AG09319 (cell line): ENCODE results near the gene CCDC74A.
"Not testable (repeated sequence)": the region's sequence is repeated elsewhere in the genome, so short reads cannot be mapped to it uniquely, and the experiment has no call there.

Experiments
- DNase-seq: peaks from one replicate; pipeline ENCODE4 v3.0.0-alpha.2; 2010; ENCODE audit warnings: low read depth; ENCODE audit errors: extremely low read depth
- TF ChIP-seq, protein P1 (sequence below): IDR thresholded peaks from 2 replicates; pipeline ENCODE4 v1.5.1; 2011; ENCODE audit warnings: low read depth, mild to moderate bottlenecking, inconsistent platforms, low read length, moderate library complexity

The CCDC74A gene

GRCh38 chr2:131527131-131528001 lies at the start of gene CCDC74A:
Gene CCDC74A (plus strand): TSS chr2:131527888. CDS start chr2:131527971, 83 bp downstream.
- peak; percentile 3 for DNase-seq

- not testable (repeated sequence) for DNase-seq
Observed at GRCh38 chr2:131478074-131478849, 49.4 kb upstream of the CCDC74A start.

GRCh38 chr2:131478850-131479461 lies 48.7 kb upstream of the CCDC74A start:
- not testable (repeated sequence) for DNase-seq

GRCh38 chr2:131480351-131480750 lies 47.3 kb upstream of the CCDC74A start:
- DNase-seq, result not testable (repeated sequence)

DNA sequence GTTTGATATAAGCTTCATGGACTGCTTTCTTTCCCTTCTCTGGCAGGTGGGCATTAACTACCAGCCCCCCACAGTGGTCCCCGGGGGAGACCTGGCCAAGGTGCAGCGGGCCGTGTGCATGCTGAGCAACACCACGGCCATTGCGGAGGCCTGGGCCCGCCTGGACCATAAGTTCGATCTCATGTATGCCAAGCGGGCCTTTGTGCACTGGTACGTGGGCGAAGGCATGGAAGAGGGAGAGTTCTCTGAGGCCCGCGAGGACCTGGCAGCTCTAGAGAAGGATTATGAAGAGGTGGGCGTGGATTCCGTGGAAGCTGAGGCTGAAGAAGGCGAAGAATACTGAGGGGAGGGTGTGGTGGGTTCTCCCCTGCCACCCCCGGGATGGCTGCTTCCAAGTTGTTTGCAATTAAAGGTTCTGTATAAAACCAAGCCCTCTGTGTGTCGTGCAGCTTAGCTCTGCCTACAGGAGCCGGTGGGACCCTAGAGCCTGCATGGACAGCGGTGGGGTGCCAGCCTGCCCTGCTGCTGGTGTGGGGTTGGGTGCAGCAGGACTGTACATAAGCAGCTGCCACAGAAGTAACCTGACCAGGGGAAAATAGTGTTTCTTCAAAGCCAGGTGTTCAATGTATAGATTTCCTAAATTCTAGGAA lies 45.1 kb upstream of the CCDC74A start:
- not testable (repeated sequence) for DNase-seq

- DNase-seq, result not testable (repeated sequence)
Observed at GRCh38 chr2:131483981-131484820, 43.5 kb upstream of the CCDC74A start.

GRCh38 chr2:131484906-131485460 lies 42.7 kb upstream of the CCDC74A start:
- not testable (repeated sequence) for DNase-seq

- not testable (repeated sequence) for DNase-seq
Observed at GRCh38 chr2:131486201-131486902, 41.3 kb upstream of the CCDC74A start.

GRCh38 chr2:131488306-131489205 lies 39.1 kb upstream of the CCDC74A start:
- no peak for DNase-seq
- TF ChIP-seq, protein P1, sequence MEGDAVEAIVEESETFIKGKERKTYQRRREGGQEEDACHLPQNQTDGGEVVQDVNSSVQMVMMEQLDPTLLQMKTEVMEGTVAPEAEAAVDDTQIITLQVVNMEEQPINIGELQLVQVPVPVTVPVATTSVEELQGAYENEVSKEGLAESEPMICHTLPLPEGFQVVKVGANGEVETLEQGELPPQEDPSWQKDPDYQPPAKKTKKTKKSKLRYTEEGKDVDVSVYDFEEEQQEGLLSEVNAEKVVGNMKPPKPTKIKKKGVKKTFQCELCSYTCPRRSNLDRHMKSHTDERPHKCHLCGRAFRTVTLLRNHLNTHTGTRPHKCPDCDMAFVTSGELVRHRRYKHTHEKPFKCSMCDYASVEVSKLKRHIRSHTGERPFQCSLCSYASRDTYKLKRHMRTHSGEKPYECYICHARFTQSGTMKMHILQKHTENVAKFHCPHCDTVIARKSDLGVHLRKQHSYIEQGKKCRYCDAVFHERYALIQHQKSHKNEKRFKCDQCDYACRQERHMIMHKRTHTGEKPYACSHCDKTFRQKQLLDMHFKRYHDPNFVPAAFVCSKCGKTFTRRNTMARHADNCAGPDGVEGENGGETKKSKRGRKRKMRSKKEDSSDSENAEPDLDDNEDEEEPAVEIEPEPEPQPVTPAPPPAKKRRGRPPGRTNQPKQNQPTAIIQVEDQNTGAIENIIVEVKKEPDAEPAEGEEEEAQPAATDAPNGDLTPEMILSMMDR, result no peak

DNA sequence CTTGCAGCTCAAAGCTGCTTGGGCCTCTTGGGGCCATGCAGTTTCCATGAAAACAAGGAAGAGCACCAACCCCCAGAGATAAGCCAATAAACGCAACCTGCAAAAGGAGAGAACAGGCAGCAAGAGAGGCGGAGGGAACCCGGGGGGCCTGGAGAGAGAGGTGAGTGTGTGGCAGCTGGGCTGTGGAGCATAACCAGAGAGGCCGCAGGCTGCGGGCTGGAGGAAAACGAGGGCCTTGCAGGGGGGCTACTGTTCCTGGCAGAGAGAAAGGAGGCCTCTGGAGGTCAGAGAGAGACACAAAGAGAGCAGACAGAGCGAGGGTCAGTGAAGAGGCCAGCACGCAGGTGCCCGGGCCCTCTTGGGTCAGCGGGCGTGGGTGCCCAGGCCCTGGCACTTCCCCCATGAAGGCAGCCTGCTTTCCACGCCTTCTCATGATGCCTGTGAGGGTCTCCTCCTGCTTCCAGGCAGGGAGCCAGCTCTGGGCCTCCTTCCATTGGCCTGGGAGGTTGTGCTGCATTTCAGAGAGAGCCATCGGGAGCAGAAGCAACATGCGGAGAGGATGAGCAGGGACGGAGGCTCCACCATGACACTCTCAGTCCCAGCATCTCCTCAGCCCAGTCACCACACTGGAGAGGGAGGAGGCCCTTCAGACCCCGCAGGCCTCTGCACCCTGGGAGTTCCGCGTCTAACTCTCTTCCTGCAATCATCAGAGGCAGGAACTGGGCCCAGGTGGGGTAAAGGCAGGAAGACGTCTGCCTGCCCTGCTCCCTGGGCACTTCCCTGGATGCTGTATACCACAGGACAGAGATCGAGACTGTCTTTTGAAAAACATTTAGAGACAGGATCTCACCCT lies 36.8 kb upstream of the CCDC74A start:
- DNase-seq, result not testable (repeated sequence)

GRCh38 chr2:131491469-131491836 lies 36.2 kb upstream of the CCDC74A start:
- not testable (repeated sequence) for DNase-seq

GRCh38 chr2:131492015-131492417 lies 35.7 kb upstream of the CCDC74A start, which contains the start of gene MZT2A:
Gene MZT2A (minus strand): TSS chr2:131492397. CDS start chr2:131492376, 21 bp downstream.
- DNase-seq, result not testable (repeated sequence)
